AG10803 (cell line): ENCODE data around the gene EPAS1.
"Not testable (repeated sequence)": the region's sequence is repeated elsewhere in the genome, so short reads cannot be mapped to it uniquely, and the experiment has no call there.

Source experiments
- DNase-seq: peaks from one replicate; pipeline ENCODE4 v3.0.0; 2010; ENCODE audit warnings: low read depth
- H3K4me3 ChIP-seq: 2 replicates; pipeline ENCODE4 v1.5.1; 2011; ENCODE audit warnings: mild to moderate bottlenecking, low read length, control low read depth
- TF ChIP-seq, protein P1 (sequence below): conservative IDR thresholded peaks from 2 replicates; pipeline ENCODE4 v1.5.1; 2011; ENCODE audit warnings: mild to moderate bottlenecking, low read length, control low read depth, inconsistent platforms

Gene EPAS1

DNA sequence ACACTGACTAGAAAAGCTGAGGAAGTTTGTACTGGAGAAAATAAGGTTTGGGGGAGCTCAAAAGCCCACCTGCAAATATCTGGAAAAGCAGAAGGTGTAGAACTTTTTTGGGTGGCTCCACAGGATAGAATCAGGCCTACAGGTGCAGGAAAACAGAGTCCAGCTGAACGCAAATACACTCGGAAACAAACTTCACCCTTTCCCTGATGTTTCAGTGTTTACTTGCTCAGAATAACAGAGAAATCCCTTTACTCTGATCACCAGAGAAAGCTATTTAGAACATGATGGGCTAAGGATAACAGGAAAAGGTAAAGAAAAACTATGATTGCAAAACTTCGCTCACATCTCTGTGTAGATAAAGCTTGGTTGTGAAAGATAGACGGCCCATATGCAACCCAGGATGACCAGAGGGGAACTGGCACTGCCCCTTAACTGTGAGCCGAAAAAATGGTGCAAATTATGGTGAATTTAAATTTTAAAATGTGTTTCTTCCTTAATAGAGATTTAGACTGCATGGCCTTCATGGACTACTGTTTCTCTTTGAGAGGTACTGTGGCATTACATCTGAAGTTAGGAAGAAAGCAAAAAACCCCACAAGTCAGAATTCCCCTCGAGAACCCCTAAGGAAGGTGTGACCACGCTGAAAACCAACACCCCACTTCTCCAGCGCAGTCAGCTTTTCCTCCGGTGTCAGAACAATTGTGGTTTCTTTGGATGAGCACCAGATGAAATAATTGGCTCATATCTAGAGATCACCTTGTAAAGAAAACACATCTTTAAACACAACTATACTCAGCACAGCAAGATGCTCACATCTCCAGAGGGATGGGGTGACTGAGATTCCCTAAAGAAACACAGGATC, 97.7 kb downstream of the EPAS1 start:
- TF ChIP-seq, protein P1, sequence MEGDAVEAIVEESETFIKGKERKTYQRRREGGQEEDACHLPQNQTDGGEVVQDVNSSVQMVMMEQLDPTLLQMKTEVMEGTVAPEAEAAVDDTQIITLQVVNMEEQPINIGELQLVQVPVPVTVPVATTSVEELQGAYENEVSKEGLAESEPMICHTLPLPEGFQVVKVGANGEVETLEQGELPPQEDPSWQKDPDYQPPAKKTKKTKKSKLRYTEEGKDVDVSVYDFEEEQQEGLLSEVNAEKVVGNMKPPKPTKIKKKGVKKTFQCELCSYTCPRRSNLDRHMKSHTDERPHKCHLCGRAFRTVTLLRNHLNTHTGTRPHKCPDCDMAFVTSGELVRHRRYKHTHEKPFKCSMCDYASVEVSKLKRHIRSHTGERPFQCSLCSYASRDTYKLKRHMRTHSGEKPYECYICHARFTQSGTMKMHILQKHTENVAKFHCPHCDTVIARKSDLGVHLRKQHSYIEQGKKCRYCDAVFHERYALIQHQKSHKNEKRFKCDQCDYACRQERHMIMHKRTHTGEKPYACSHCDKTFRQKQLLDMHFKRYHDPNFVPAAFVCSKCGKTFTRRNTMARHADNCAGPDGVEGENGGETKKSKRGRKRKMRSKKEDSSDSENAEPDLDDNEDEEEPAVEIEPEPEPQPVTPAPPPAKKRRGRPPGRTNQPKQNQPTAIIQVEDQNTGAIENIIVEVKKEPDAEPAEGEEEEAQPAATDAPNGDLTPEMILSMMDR = no peak
- DNase-seq = no peak

DNA sequence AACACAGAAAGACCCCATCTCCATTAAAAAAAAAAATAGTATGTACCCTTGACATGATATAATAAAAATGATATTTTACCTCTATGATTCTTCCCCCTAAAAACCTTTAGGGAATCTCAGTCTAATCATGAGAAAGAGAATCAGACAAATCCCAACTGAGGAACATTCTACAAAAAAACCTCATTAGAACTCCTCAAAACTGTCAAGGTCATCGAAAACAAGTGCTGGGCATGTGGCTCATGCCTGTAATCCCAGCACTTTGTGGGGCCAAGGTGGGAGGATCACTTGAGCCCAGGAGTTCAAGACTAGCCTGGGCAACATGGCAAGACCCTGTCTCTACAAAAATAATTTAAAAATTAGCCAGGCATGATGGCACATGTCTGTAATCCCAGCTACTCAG, 98.5 kb downstream of the EPAS1 start:
- H3K4me3 ChIP-seq, DNase-seq: not testable (repeated sequence)

More for the DNA sequence above, 97.7 kb downstream of the EPAS1 start:
- no peak overlapping the region for H3K4me3 ChIP-seq

DNA sequence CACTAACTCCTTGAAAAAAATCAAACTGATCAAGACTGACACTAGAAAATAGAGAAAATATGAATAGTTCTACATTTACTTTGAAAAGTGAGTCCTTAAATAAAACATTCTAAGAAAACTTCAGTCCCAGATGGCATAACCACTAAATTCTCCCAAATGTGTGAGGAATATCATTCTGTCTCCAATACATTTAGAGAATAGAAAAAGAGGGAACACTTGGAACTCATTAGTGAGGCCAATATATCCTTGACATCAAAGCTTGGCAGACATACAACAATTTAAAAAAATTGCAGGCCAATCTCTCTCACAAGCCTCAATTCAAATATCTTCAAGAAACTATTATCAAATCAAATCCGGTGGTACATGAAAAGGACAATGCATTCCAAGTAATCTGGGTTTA, 102.8 kb downstream of the EPAS1 start:
- TF ChIP-seq, protein P1 = no peak
- H3K4me3 ChIP-seq = no peak overlapping the region
- peak; percentile 27 for DNase-seq

DNA sequence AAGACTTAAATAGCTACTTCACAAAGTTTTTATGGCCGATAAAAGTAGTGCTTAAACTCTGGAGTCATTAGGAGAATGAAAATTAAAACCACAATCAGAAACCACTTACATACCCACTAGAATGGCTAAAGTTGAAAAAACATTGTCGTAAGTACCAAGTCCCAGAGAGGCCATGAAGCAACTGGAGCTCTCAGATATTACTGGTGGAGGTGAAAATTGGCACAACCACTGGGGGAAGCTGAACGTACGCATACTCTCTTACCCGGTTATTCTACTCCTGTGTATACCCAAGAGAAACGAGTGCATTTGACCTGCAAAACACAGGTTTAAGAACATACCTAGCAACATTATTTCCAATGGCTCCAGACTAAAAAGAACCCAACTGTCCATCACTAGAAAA, 105.7 kb downstream of the EPAS1 start:
- no peak for DNase-seq
- TF ChIP-seq, protein P1 = no peak
- H3K4me3 ChIP-seq = no peak overlapping the region

DNA sequence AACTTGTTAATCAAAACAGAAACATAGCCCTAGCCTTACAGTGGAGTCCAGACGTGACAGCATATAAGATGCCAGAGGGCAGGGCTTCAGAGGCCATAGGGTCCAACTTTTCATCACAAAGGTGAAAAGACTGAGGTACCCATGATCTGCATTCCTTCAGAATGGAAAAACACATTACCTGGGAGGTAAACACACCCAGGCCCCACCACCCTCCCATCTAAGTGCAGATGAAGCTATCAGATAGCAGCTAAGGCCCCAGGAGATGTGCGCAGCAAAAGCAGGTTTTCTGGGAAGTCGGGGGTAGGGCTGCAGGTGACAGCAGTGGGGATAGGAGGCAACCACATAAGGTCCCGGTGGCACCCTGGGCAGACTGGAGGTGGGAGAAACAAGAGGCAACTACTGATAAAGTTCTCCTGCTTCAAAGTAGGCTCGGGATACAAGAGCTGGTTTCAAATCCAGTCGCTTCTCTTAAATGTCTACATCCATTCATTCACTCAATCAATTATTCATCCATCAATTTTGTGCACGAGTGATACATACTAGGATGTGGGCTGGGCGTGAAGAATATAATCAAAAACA, 107.1 kb downstream of the EPAS1 start:
- TF ChIP-seq, protein P1 = no peak
- H3K4me3 ChIP-seq = no peak overlapping the region
- DNase-seq = no peak

DNA sequence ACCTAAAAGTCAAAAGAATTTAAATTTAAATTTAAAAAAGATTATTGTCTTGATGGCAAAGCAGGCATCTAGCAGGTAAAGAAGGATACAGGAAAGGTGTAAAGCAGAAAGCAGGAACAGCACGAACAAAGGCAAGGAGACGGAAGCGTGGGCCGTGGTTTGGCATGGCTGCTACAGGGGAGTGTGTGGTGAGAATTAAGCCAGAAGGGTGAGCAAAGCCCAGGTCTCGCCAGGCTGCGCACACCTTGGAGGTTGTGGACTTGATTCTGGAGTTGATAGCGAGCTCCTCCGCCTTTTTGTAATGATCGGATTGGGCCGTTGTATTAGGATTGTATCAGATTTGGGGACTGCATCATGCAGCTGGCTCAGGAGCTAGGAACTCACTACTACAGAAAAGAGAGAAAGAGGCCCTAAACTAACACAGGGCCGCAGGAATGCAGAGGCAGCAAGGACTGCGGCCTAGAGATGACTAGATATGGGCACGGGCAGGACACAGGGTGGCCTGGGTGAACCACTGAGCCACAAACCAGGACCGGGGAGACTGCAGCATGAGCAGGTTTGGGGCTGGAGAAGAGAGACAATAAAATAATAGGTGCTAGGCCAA, 110.7 kb downstream of the EPAS1 start:
- TF ChIP-seq, protein P1 = no peak

DNA sequence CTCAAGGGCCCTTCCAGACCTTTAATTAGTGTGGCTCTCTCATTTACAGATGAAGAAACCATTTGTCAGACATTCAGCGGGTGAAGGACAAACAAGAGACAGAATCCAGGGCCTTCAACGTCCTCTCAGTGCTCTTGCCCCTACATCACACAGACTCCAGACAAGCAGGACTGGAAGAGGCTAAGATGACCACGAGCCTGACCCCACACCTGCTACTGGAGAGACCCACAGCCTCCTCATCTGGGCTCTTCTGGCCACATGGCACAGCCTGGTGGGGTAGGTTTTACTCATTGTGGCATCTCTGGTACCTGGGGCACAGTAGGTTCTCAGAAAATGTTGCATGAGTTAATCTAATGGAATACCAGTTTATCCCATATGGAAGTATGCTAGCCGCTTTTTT, 112.5 kb downstream of the EPAS1 start:
- TF ChIP-seq, protein P1 = no peak
- H3K4me3 ChIP-seq = no peak overlapping the region
- DNase-seq = no peak

More for the DNA sequence above, 110.7 kb downstream of the EPAS1 start:
- H3K4me3 ChIP-seq = no peak overlapping the region
- DNase-seq = no peak
